ENCODE data around the gene RASGEF1B.

GRCh38 chr4:81499840-81500239 is 28.1 kb upstream of the RASGEF1B start:
- TF ChIP-seq CTCF (conservative IDR thresholded peaks at IDR 0.05; ENCODE audit: low read depth in 2 of 2), result no peak
- TF ChIP-seq POLR2AphosphoS5 (IDR thresholded peaks at IDR 0.05; ENCODE audit: low read depth), result no peak
- no peak for TF ChIP-seq ETS1 (IDR thresholded peaks at IDR 0.05)
- no peak for TF ChIP-seq EZH2 (IDR thresholded peaks at IDR 0.05; ENCODE audit: low read depth, unreplicated experiment)
- TF ChIP-seq EZH2phosphoT487 (IDR thresholded peaks at IDR 0.05; ENCODE audit: unreplicated experiment), result no peak
- no peak for TF ChIP-seq REST (IDR thresholded peaks at IDR 0.05; ENCODE audit: unreplicated experiment)
- no peak for TF ChIP-seq ZNF331 (CRISPR knock-in tag; IDR thresholded peaks at IDR 0.05; ENCODE audit: low read depth)
- TF ChIP-seq JUNB (IDR thresholded peaks at IDR 0.05; ENCODE audit: unreplicated experiment), result no peak
- TF ChIP-seq CREB1 (CRISPR knock-in tag; IDR thresholded peaks at IDR 0.05; ENCODE audit: low read depth), result no peak
- TF ChIP-seq ZNF462 (CRISPR knock-in tag; IDR thresholded peaks at IDR 0.05), result no peak
- TF ChIP-seq STAT1 (IDR thresholded peaks at IDR 0.05; ENCODE audit: unreplicated experiment), result no peak
- no peak for TF ChIP-seq ZNF114 (CRISPR knock-in tag; IDR thresholded peaks at IDR 0.05)

All from GM23338 (cell line).